Mucosa of descending colon (tissue), 3 donors: ENCODE measurements around the gene UBXN10. TPM values are rescaled to one million over a fixed set of nuclear protein-coding genes. Genes with fewer than 3 reads are reported as not detected.
A peak's percentile ranks its signal among the peaks of the same experiment; 100 is the strongest.

Experiments used
- ATAC-seq: fragments of 200-7000 bp; cut with Tn5 transposase; one replicate; pipeline ENCODE4 v1.9.1; 2020; ENCODE audit warnings: mild to moderate bottlenecking, moderate library complexity
- DNase-seq, 3 donors: peaks; one replicate each; pipeline ENCODE4 v3.0.0-alpha.2; 2020
- H3K36me3 ChIP-seq: fragments of 200-600 bp; one replicate; pipeline ENCODE4 v1.8.0; 2021; ENCODE audit warnings: low read depth, mild to moderate bottlenecking
- H3K4me1 ChIP-seq: fragments of 200-600 bp; one replicate; pipeline ENCODE4 v1.8.0; 2021; ENCODE audit warnings: low read depth, mild to moderate bottlenecking
- H3K4me3 ChIP-seq: fragments of 200-600 bp; one replicate; pipeline ENCODE4 v1.8.0; 2021; ENCODE audit warnings: mild to moderate bottlenecking
- H3K9me3 ChIP-seq: fragments of 200-600 bp; one replicate; pipeline ENCODE4 v1.8.0; 2021; ENCODE audit warnings: mild to moderate bottlenecking
- CTCF ChIP-seq: fragments of 200-600 bp; IDR thresholded peaks from one replicate; pipeline ENCODE4 v1.8.0; 2022; ENCODE audit warnings: antibody characterized with exemption, mild to moderate bottlenecking
- intact Hi-C, 2 donors: fragments of 100-400 bp; cut with DNase I in 1 of 2; cut with micrococcal nuclease in 1 of 2; formaldehyde crosslinking; loops; one replicate each; pipeline versions ENCODE4 v1.11.0 to v1.11.1; 2022; cut with DNase I, micrococcal nuclease
- total RNA-seq, 3 donors: library from RNA; stranded (reverse); fragmentation: NEBNext Ultra II Directional in 2 of 3; extraction: Animal tissue kit (Norgen Biotek cat#: 25700) in 2 of 3; gene quantifications; one replicate each; pipeline versions ENCODE4 v1.2.1 to v1.2.4, GENCODE V29; 2021 to 2023
- donor health status: DM: no; HTN: no; CAD: no; lungs with moderate emphysema.
- donor health status: DM: no; HTN: no; CAD: no.
- donor health status: DM: no; HTN: yes; CAD: no.

UBXN10 gene
- total RNA-seq, 3 donors from 2014 or later, result 5.8 to 15.5 (median 5.8) TPM

GRCh38 chr1:20194757-20195461 lies 9.0 kb downstream of the UBXN10 start:
- no peaks in the 10 kb centered on the region for H3K36me3 ChIP-seq
- DNase-seq (peak; percentile 73 to 88 (median 87)), ATAC-seq (peak; percentile 76)
- H3K9me3 ChIP-seq, result no peaks in the 10 kb centered on the region
- intact Hi-C loops, result no loop called here
- H3K4me1 ChIP-seq, result peaks cover 8% of the 10 kb centered on the region
- H3K4me3 ChIP-seq, result no peak overlapping the region
- peak; percentile 80 for TF ChIP-seq CTCF

- intact Hi-C loops, result no loop called here
- no peaks in the 10 kb centered on the region for H3K9me3 ChIP-seq
- no peaks in the 10 kb centered on the region for H3K36me3 ChIP-seq
- DNase-seq, result no peak
- H3K4me1 ChIP-seq, result peaks cover 8% of the 10 kb centered on the region
- no peak for TF ChIP-seq CTCF
- no peak overlapping the region for H3K4me3 ChIP-seq
- ATAC-seq, result no peak
Measured at GRCh38 chr1:20195462-20195780, 9.5 kb downstream of the UBXN10 start.

- peak; percentile 32 for ATAC-seq
- Histone ChIP-seq H3K4me1 (peaks cover 8% of the 10 kb centered on the region), H3K36me3 (no peaks in the 10 kb centered on the region), H3K4me3 (no peak overlapping the region), H3K9me3 (no peaks in the 10 kb centered on the region)
- intact Hi-C loops, result no loop called here
- DNase-seq, result peak in 2 of 3 donors; percentile 31 to 55
- no peak for TF ChIP-seq CTCF
Measured at GRCh38 chr1:20197329-20197791, 11.5 kb downstream of the UBXN10 start.

GRCh38 chr1:20198296-20198695 lies 12.4 kb downstream of the UBXN10 start:
- DNase-seq, result no peak
- Histone ChIP-seq H3K9me3 (no peaks in the 10 kb centered on the region), H3K4me1 (peaks cover 8% of the 10 kb centered on the region), H3K4me3 (no peak overlapping the region), H3K36me3 (no peaks in the 10 kb centered on the region)
- TF ChIP-seq CTCF, result no peak
- intact Hi-C loops, result no loop called here
- no peak for ATAC-seq

GRCh38 chr1:20198918-20199317 lies 13.0 kb downstream of the UBXN10 start:
- Histone ChIP-seq H3K9me3 (no peaks in the 10 kb centered on the region), H3K4me1 (peaks cover 8% of the 10 kb centered on the region), H3K4me3 (no peak overlapping the region), H3K36me3 (no peaks in the 10 kb centered on the region)
- intact Hi-C loops, result no loop called here
- TF ChIP-seq CTCF, result no peak
- no peak for ATAC-seq
- no peak for DNase-seq

- TF ChIP-seq CTCF, result no peak
- intact Hi-C loops, result no loop called here
- ATAC-seq, result peak; percentile 83
- H3K4me1 ChIP-seq, result peaks cover 8% of the 10 kb centered on the region
- H3K9me3 ChIP-seq, result no peaks in the 10 kb centered on the region
- no peak overlapping the region for H3K4me3 ChIP-seq
- DNase-seq, result peak in 2 of 3 donors; percentile 48 to 58
- H3K36me3 ChIP-seq, result no peaks in the 10 kb centered on the region
Measured at GRCh38 chr1:20199403-20199802, 13.5 kb downstream of the UBXN10 start.
